C4-2B (cell line): ENCODE data around the gene PER2.
"Not testable (repeated sequence)": the region's sequence is repeated elsewhere in the genome, so short reads cannot be mapped to it uniquely, and the experiment has no call there.

Experiments used
- H3K27ac ChIP-seq: fragments of 450-650 bp; 2 replicates; pipeline ENCODE4 v1.5.1; 2017
- CTCF ChIP-seq: fragments of 450-650 bp; conservative IDR thresholded peaks from 2 replicates; pipeline ENCODE4 v1.5.1; 2017; ENCODE audit warnings: mild to moderate bottlenecking
- ZFX ChIP-seq: fragments of 450-650 bp; IDR thresholded peaks from 2 replicates; pipeline ENCODE4 v1.6.1; 2017

PER2 gene

GRCh38 chr2:238287737-238288649, at the start of gene PER2:
TSS of gene PER2 (minus strand) at chr2:238288610. CDS start at chr2:238277936, 10,674 bp downstream.
- TF ChIP-seq ZFX (peak; percentile 39; the same call in 1 of the 2 replicates), CTCF (no peak)
- peak within 1 kb of the TSS; percentile 98 for H3K27ac ChIP-seq

- no peak for TF ChIP-seq CTCF
- TF ChIP-seq ZFX, result no peak
- no peak overlapping the region for H3K27ac ChIP-seq
Observed at GRCh38 chr2:238337846-238338245, 49.4 kb upstream of the PER2 start.

GRCh38 chr2:238336793-238337444, 48.5 kb upstream of the PER2 start:
- TF ChIP-seq CTCF (no peak), ZFX (no peak)
- no peak overlapping the region for H3K27ac ChIP-seq

GRCh38 chr2:238336151-238336550, 47.7 kb upstream of the PER2 start:
- TF ChIP-seq ZFX (no peak), CTCF (no peak)
- no peak overlapping the region for H3K27ac ChIP-seq

- not testable (repeated sequence) for H3K27ac ChIP-seq
Observed at GRCh38 chr2:238335591-238335990, 47.2 kb upstream of the PER2 start.

GRCh38 chr2:238334885-238335284, 46.5 kb upstream of the PER2 start:
- TF ChIP-seq ZFX (no peak), CTCF (no peak)
- H3K27ac ChIP-seq, result no peak overlapping the region

- H3K27ac ChIP-seq, result no peak overlapping the region
- TF ChIP-seq ZFX, result no peak
- TF ChIP-seq CTCF, result no peak
Observed at GRCh38 chr2:238331916-238332315, 43.5 kb upstream of the PER2 start.
